GM10266 (cell line): ENCODE measurements around the gene ZBTB7C.

ENCODE experiments used
- DNase-seq: peaks from one replicate; pipeline ENCODE4 v3.0.0; 2012; ENCODE audit errors: extremely low spot score
- TF ChIP-seq, protein P1 (sequence below): IDR thresholded peaks from 2 replicates; pipeline ENCODE4 v1.5.1; 2012; ENCODE audit warnings: mild to moderate bottlenecking, low read depth; ENCODE audit not compliant: control insufficient read depth, insufficient read depth; ENCODE audit errors: missing control alignments

ZBTB7C gene

DNA sequence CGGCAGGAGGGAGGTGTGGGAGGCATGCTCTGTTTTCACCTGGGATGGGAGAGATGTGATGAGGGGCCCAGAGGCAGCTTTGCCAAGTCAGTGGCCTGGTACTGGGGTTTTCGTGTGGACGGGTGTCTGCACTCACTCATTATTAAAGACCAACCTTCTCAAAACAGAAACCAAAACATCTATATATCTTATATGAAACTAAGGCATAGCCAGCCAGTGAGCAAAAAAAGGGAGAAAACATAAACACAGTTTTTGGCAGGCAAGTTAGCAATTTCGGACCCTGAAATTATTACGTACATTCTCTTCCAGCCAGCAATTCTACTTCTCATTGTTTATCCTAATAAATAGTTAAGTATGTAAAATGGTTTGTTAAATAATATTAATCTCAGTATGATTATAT, 297.6 kb downstream of the ZBTB7C start:
- DNase-seq, result no peak
- TF ChIP-seq, protein P1, sequence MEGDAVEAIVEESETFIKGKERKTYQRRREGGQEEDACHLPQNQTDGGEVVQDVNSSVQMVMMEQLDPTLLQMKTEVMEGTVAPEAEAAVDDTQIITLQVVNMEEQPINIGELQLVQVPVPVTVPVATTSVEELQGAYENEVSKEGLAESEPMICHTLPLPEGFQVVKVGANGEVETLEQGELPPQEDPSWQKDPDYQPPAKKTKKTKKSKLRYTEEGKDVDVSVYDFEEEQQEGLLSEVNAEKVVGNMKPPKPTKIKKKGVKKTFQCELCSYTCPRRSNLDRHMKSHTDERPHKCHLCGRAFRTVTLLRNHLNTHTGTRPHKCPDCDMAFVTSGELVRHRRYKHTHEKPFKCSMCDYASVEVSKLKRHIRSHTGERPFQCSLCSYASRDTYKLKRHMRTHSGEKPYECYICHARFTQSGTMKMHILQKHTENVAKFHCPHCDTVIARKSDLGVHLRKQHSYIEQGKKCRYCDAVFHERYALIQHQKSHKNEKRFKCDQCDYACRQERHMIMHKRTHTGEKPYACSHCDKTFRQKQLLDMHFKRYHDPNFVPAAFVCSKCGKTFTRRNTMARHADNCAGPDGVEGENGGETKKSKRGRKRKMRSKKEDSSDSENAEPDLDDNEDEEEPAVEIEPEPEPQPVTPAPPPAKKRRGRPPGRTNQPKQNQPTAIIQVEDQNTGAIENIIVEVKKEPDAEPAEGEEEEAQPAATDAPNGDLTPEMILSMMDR, result no peak

DNA sequence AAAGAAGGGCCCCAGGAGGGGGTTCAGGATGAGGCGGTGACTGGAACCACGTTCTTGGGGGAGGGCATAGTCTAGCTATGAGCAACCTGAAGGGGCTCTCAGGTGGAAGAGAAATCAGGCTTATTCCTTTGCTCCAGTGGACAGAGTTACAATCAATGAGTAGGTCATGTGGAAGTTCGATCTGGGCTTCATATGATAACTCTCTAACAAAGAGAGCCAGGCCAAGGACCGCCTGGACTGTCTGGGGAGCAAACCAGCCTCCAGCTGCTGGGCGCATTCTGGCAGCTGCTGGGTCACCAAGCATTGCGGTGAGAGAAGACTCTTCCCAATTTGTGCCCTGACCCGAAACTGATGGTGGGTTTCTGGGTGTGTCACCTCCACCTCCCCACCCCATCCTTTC, 298.4 kb downstream of the ZBTB7C start:
- DNase-seq, result no peak
- TF ChIP-seq, protein P1, result no peak

DNA sequence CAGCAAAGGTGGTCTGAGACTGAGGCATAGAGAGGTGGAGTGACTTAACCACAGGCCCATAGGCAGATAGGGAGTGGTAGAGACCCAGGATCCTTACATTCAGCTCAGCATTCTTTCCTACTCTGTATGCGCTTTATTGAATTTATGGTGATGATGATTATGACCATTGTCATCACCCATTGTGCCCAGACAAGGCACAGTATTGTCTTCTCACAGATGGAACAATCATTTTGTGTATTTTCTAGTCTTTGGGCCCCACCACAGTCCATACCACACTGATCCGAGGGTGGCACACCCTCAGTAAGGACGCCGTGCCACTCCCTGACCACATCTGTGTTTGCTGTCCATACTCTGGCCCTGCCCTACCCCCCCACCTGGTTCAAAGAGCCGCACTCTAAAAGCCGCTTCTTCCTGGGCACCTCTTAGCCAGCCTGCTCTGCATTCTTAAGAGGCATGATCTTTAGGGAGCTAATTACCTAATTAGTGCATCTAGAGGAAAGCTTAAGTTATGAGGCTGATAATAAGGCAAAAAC, 299.2 kb downstream of the ZBTB7C start:
- TF ChIP-seq, protein P1, result no peak
- DNase-seq, result no peak

- TF ChIP-seq, protein P1, result no peak
- no peak for DNase-seq
These were observed 301.0 kb downstream of the ZBTB7C start for GRCh38 chr18:48108136-48108535.

- DNase-seq, result no peak
These were observed 302.0 kb downstream of the ZBTB7C start for GRCh38 chr18:48106976-48107781.

GRCh38 chr18:48106498-48106897, 302.7 kb downstream of the ZBTB7C start:
- DNase-seq, result no peak
- TF ChIP-seq, protein P1, result no peak

More at GRCh38 chr18:48106976-48107781, 302.0 kb downstream of the ZBTB7C start:
- TF ChIP-seq, protein P1, result no peak

GRCh38 chr18:48105317-48105716, 303.9 kb downstream of the ZBTB7C start:
- TF ChIP-seq, protein P1, result no peak
- no peak for DNase-seq
